ENCODE data around the gene KIT.

DNA sequence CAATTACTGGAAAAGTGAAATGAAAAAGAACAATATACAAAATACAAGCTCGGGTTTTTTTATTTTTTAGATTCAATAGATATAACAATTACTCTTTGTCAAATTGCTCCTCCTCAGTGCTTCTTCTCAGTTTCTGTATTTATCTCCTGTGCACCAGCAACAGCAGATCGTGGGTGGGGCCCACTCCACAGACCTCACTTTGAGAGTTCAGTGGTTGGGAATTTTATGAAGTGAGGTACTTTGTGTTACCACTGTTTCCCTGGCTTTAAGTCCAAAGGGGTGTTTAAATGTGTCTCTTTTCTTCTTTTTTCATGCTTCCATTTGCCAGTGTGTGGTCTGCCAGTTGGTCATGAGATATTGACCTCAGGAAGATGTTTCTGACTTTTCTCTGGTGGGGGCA, 54.4 kb downstream of the KIT start:
- TF ChIP-seq, protein P1, sequence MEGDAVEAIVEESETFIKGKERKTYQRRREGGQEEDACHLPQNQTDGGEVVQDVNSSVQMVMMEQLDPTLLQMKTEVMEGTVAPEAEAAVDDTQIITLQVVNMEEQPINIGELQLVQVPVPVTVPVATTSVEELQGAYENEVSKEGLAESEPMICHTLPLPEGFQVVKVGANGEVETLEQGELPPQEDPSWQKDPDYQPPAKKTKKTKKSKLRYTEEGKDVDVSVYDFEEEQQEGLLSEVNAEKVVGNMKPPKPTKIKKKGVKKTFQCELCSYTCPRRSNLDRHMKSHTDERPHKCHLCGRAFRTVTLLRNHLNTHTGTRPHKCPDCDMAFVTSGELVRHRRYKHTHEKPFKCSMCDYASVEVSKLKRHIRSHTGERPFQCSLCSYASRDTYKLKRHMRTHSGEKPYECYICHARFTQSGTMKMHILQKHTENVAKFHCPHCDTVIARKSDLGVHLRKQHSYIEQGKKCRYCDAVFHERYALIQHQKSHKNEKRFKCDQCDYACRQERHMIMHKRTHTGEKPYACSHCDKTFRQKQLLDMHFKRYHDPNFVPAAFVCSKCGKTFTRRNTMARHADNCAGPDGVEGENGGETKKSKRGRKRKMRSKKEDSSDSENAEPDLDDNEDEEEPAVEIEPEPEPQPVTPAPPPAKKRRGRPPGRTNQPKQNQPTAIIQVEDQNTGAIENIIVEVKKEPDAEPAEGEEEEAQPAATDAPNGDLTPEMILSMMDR (IDR thresholded peaks at IDR 0.05; ENCODE audit: extremely low read depth in 1 of 2, insufficient read depth in 1 of 2, low read depth in 1 of 2, low read length in 2 of 2) = no peak
- no peak for TF ChIP-seq POLR2A (IDR thresholded peaks at IDR 0.05; ENCODE audit: low read depth, low read length)
- TF ChIP-seq, protein P2, sequence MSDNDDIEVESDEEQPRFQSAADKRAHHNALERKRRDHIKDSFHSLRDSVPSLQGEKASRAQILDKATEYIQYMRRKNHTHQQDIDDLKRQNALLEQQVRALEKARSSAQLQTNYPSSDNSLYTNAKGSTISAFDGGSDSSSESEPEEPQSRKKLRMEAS (IDR thresholded peaks at IDR 0.05; ENCODE audit: insufficient read depth, insufficient read length) = no peak
- TF ChIP-seq POLR2AphosphoS5 (IDR thresholded peaks at IDR 0.05; ENCODE audit: insufficient read depth, low read depth, low read length) = no peak
- no peak for TF ChIP-seq JUN (IDR thresholded peaks at IDR 0.05; ENCODE audit: borderline replicate concordance, insufficient read depth, insufficient read length, low read depth)
- no peak for TF ChIP-seq EZH2 (IDR thresholded peaks at IDR 0.05; ENCODE audit: borderline replicate concordance, low read depth, low read length, severe bottlenecking)
